HCT116 (cell line): ENCODE measurements around the gene WFDC8. TPM values are rescaled to one million over a fixed set of nuclear protein-coding genes. Genes with fewer than 3 reads are reported as not detected.

Experiments
- ATAC-seq: fragments of 200-7000 bp; cut with Tn5 transposase; 2 replicates; pipeline ENCODE4 v1.9.1; 2020; ENCODE audit warnings: mild to moderate bottlenecking, moderate library complexity
- BruUV-seq: library from RNA; stranded (reverse); fragments of 400-500 nt; replicated peaks from 2 replicates; lab custom pipeline; 2021; lab: Mats Ljungman, UMichigan
- CTCF ChIA-PET: fragments of 300-600 bp; sonication (Branson Sonifier 250); formaldehyde crosslinking; loops from one replicate; lab custom pipeline; 2021; ENCODE audit warnings: antibody characterized with exemption; lab: Charles Lee
- POLR2A ChIA-PET: fragments of 300-600, 350-600 bp; sonication (Branson Sonifier 250); formaldehyde crosslinking; loops from one replicate; lab custom pipeline; 2021; ENCODE audit warnings: antibody characterized with exemption; lab: Charles Lee
- RAD21 ChIA-PET, 2 experiments: fragments of 300-600 bp; sonication (Branson Sonifier 250); formaldehyde crosslinking; loops; one replicate each; lab custom pipeline; 2023; ENCODE audit warnings: low total read pairs in 2 of 2; ENCODE audit not compliant: uncharacterized antibody in 2 of 2, unreplicated experiment in 2 of 2, low non-redundant PET in 1 of 2; lab: Charles Lee
- DNase-seq: peaks from one replicate; pipeline ENCODE4 v3.0.0-alpha.2; 2010; ENCODE audit warnings: low read depth, low spot score
- H2AFZ ChIP-seq: fragments of 200-600 bp; shearing (Covaris generic), sonication (generic); 2 replicates; pipeline ENCODE4 v1.6.1; 2017; ENCODE audit warnings: low read depth, mixed run types, mixed read lengths, antibody characterized with exemption, low read length; ENCODE audit not compliant: poor library complexity, severe bottlenecking
- H3K27ac ChIP-seq: 2 replicates; pipeline ENCODE4 v1.5.1; 2012; ENCODE audit warnings: low read depth, low read length
- H3K27me3 ChIP-seq: fragments of 200-600 bp; sonication (generic); 2 replicates; pipeline ENCODE4 v1.6.1; 2016; ENCODE audit warnings: mixed run types, low read length, mixed read lengths; ENCODE audit not compliant: insufficient read depth
- H3K36me3 ChIP-seq, 2 experiments: fragments of 200-500 bp in 1 of 2; fragments of 200-600 bp in 1 of 2; sonication (Bioruptor generic) in 1 of 2; sonication (generic) in 1 of 2; 2 replicates each; pipeline versions ENCODE4 v1.5.1 to v1.6.1; 2014 to 2016; ENCODE audit warnings: low read length in 2 of 2, inconsistent platforms in 1 of 2, mixed read lengths in 1 of 2, mixed run types in 1 of 2; ENCODE audit not compliant: insufficient read depth in 2 of 2, control insufficient read depth in 1 of 2
- H3K4me1 ChIP-seq, 2 experiments: fragments of 200-600 bp in 1 of 2; sonication (generic) in 1 of 2; 2 replicates each; pipeline versions ENCODE4 v1.5.1 to v1.6.1; 2012 to 2017; ENCODE audit warnings: low read length in 2 of 2, inconsistent platforms in 1 of 2, mild to moderate bottlenecking in 1 of 2, mixed read lengths in 1 of 2, mixed run types in 1 of 2, moderate library complexity in 1 of 2; ENCODE audit not compliant: insufficient read depth in 2 of 2, control insufficient read depth in 1 of 2
- H3K4me2 ChIP-seq: fragments of 200-600 bp; sonication (generic); 2 replicates; pipeline ENCODE4 v1.6.1; 2017; ENCODE audit warnings: mixed run types, low read length, mixed read lengths
- H3K4me3 ChIP-seq, 2 experiments: fragments of 200-600 bp in 1 of 2; sonication (generic) in 1 of 2; replicated peaks in 1 of 2; 2 replicates each; pipeline ENCODE4 v1.5.1; 2011 to 2016; ENCODE audit warnings: low read length in 2 of 2, control low read depth in 1 of 2, low read depth in 1 of 2, mild to moderate bottlenecking in 1 of 2, mixed read lengths in 1 of 2, mixed run types in 1 of 2
- H3K79me2 ChIP-seq: fragments of 200-600 bp; sonication (generic); 2 replicates; pipeline ENCODE4 v1.6.1; 2017; ENCODE audit warnings: mild to moderate bottlenecking, mixed run types, low read length, moderate library complexity, mixed read lengths; ENCODE audit not compliant: insufficient read depth
- H3K9ac ChIP-seq: fragments of 200-600 bp; sonication (generic); 2 replicates; pipeline ENCODE4 v1.6.1; 2016; ENCODE audit warnings: low read length, mixed read lengths
- H3K9me2 ChIP-seq: fragments of 200-600 bp; sonication (generic), shearing (Covaris generic); 2 replicates; pipeline ENCODE4 v1.6.1; 2017; ENCODE audit warnings: mixed run types, mild to moderate bottlenecking, moderate library complexity; ENCODE audit not compliant: insufficient read depth
- H3K9me3 ChIP-seq, 2 experiments: fragments of 200-500 bp in 1 of 2; fragments of 200-600 bp in 1 of 2; sonication (Bioruptor generic) in 1 of 2; sonication (generic) in 1 of 2; 2 replicates each; pipeline ENCODE4 v1.6.1; 2014 to 2017; ENCODE audit warnings: low read length in 2 of 2, mixed read lengths in 2 of 2, inconsistent platforms in 1 of 2, low read depth in 1 of 2, mild to moderate bottlenecking in 1 of 2, mixed run types in 1 of 2, moderate library complexity in 1 of 2; ENCODE audit not compliant: control insufficient read depth in 1 of 2, insufficient read depth in 1 of 2
- H4K20me1 ChIP-seq: fragments of 200-600 bp; sonication (generic), shearing (Covaris generic); 2 replicates; pipeline ENCODE4 v1.6.1; 2017; ENCODE audit warnings: mixed run types, mild to moderate bottlenecking, moderate library complexity; ENCODE audit not compliant: insufficient read depth
- ATF3 ChIP-seq: IDR thresholded peaks from 2 replicates; pipeline ENCODE4 v1.6.1; 2012
- CBX3 ChIP-seq: IDR thresholded peaks from 2 replicates; pipeline ENCODE4 v1.6.1; 2012; ENCODE audit warnings: low read depth
- CEBPB ChIP-seq: IDR thresholded peaks from 2 replicates; pipeline ENCODE4 v1.6.1; 2012; ENCODE audit warnings: low read depth
- CTCF ChIP-seq, 3 experiments: fragments of 200-600 bp in 1 of 3; sonication (generic) in 1 of 3; IDR thresholded peaks in 2 of 3; conservative IDR thresholded peaks in 1 of 3; 2 replicates each; pipeline ENCODE4 v1.5.1; 2012 to 2017; ENCODE audit warnings: low read depth in 2 of 3, low read length in 2 of 3, antibody characterized with exemption in 1 of 3, borderline replicate concordance in 1 of 3, control low read depth in 1 of 3, mild to moderate bottlenecking in 1 of 3, mixed read lengths in 1 of 3, mixed run types in 1 of 3, moderate library complexity in 1 of 3; ENCODE audit not compliant: insufficient read depth in 1 of 3
- ELF1 ChIP-seq: IDR thresholded peaks from 2 replicates; pipeline ENCODE4 v1.6.1; 2012; ENCODE audit warnings: low read depth, borderline replicate concordance
- EZH2 ChIP-seq: fragments of 200-600 bp; sonication (generic); IDR thresholded peaks from 2 replicates; pipeline ENCODE4 v1.6.1; 2017; ENCODE audit warnings: antibody characterized with exemption, mixed run types
- FOSL1 ChIP-seq: IDR thresholded peaks from 2 replicates; pipeline ENCODE4 v1.6.1; 2012; ENCODE audit warnings: low read depth
- JUND ChIP-seq: IDR thresholded peaks from 2 replicates; pipeline ENCODE4 v1.6.1; 2012
- POLR2AphosphoS5 ChIP-seq: IDR thresholded peaks from 2 replicates; pipeline ENCODE4 v1.6.1; 2011; ENCODE audit warnings: mild to moderate bottlenecking, low read depth, low read length, moderate library complexity
- RAD21 ChIP-seq: IDR thresholded peaks from 2 replicates; pipeline ENCODE4 v1.6.1; 2012; ENCODE audit warnings: low read depth, mild to moderate bottlenecking
- SIN3A ChIP-seq: IDR thresholded peaks from 2 replicates; pipeline ENCODE4 v1.6.1; 2012; ENCODE audit warnings: low read depth
- SP1 ChIP-seq: IDR thresholded peaks from 2 replicates; pipeline ENCODE4 v1.6.1; 2012; ENCODE audit warnings: low read depth
- SRF ChIP-seq: IDR thresholded peaks from 2 replicates; pipeline ENCODE4 v1.6.1; 2012; ENCODE audit warnings: low read depth
- TCF7L2 ChIP-seq: IDR thresholded peaks from 2 replicates; pipeline ENCODE4 v1.7.0; 2011; ENCODE audit warnings: borderline replicate concordance, inconsistent platforms; ENCODE audit not compliant: insufficient read depth, insufficient read length; ENCODE audit errors: extremely low read depth
- YY1 ChIP-seq: IDR thresholded peaks from 2 replicates; pipeline ENCODE4 v1.6.1; 2011; ENCODE audit warnings: low read length, low read depth, moderate library complexity, mild to moderate bottlenecking; ENCODE audit not compliant: insufficient replicate concordance; ENCODE audit errors: extremely low read depth
- ZBTB33 ChIP-seq: IDR thresholded peaks from 2 replicates; pipeline ENCODE4 v1.6.1; 2011; ENCODE audit warnings: mild to moderate bottlenecking, low read length, moderate library complexity; ENCODE audit not compliant: insufficient replicate concordance; ENCODE audit errors: extremely low read depth
- ZFX ChIP-seq: fragments of 450-650 bp; IDR thresholded peaks from 2 replicates; pipeline ENCODE4 v1.6.1; 2017
- intact Hi-C: fragments of 100-400 bp; cut with micrococcal nuclease; formaldehyde crosslinking; loops from 2 replicates; pipeline ENCODE4 v1.10.0; 2022
- total RNA-seq: library from RNA; stranded (reverse); gene quantifications from one replicate; pipeline ENCODE4 v1.2.1, GENCODE V29; 2021; ENCODE audit not compliant: unreplicated experiment
- TF ChIP-seq, protein P1 (sequence below): IDR thresholded peaks from 2 replicates; pipeline ENCODE4 v1.6.1; 2012; ENCODE audit warnings: low read depth
- TF ChIP-seq, protein P2 (sequence below): IDR thresholded peaks from 2 replicates; pipeline ENCODE4 v1.6.1; 2012

The WFDC8 gene
- total RNA-seq, 1 experiment from 2014 or later, result not detected

- H3K36me3 ChIP-seq, result no peaks in the 10 kb centered on the region
- H3K9me2 ChIP-seq, result no peaks in the 10 kb centered on the region
- H2AFZ ChIP-seq, result no peak overlapping the region
- RAD21 ChIA-PET, result no interaction called here
- ATAC-seq, result no peak
- POLR2A ChIA-PET, result no interaction called here
- H3K4me1 ChIP-seq, result peaks cover 0 to 4% of the 10 kb centered on the region in 2 experiments; a peak in 2 of 4 replicates
- H3K9ac ChIP-seq, result no peak overlapping the region
- H3K4me3 ChIP-seq, result no peak overlapping the region
- no peak overlapping the region for H3K4me2 ChIP-seq
- DNase-seq, result no peak
- no peak overlapping the region for H3K27ac ChIP-seq
- intact Hi-C loops, result no loop called here
- no peaks in the 10 kb centered on the region for H4K20me1 ChIP-seq
- CTCF ChIA-PET, result no interaction called here
- TF ChIP-seq, protein P1, sequence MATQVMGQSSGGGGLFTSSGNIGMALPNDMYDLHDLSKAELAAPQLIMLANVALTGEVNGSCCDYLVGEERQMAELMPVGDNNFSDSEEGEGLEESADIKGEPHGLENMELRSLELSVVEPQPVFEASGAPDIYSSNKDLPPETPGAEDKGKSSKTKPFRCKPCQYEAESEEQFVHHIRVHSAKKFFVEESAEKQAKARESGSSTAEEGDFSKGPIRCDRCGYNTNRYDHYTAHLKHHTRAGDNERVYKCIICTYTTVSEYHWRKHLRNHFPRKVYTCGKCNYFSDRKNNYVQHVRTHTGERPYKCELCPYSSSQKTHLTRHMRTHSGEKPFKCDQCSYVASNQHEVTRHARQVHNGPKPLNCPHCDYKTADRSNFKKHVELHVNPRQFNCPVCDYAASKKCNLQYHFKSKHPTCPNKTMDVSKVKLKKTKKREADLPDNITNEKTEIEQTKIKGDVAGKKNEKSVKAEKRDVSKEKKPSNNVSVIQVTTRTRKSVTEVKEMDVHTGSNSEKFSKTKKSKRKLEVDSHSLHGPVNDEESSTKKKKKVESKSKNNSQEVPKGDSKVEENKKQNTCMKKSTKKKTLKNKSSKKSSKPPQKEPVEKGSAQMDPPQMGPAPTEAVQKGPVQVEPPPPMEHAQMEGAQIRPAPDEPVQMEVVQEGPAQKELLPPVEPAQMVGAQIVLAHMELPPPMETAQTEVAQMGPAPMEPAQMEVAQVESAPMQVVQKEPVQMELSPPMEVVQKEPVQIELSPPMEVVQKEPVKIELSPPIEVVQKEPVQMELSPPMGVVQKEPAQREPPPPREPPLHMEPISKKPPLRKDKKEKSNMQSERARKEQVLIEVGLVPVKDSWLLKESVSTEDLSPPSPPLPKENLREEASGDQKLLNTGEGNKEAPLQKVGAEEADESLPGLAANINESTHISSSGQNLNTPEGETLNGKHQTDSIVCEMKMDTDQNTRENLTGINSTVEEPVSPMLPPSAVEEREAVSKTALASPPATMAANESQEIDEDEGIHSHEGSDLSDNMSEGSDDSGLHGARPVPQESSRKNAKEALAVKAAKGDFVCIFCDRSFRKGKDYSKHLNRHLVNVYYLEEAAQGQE, result no peak
- TF ChIP-seq, protein P2, sequence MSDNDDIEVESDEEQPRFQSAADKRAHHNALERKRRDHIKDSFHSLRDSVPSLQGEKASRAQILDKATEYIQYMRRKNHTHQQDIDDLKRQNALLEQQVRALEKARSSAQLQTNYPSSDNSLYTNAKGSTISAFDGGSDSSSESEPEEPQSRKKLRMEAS, result no peak
- TF ChIP-seq ZBTB33 (no peak), FOSL1 (no peak), SIN3A (no peak), ZFX (no peak), SP1 (no peak), CBX3 (no peak), CTCF (IDR thresholded peaks at IDR 0.05 in 2 of 3, conservative IDR thresholded peaks at IDR 0.05 in 1 of 3; ENCODE audit: borderline replicate concordance in 1 of 3, insufficient read depth in 1 of 3, low read depth in 2 of 3, low read length in 2 of 3) (no peak), YY1 (no peak), RAD21 (no peak), ELF1 (no peak), ATF3 (no peak), JUND (no peak), SRF (no peak), TCF7L2 (no peak), EZH2 (no peak), POLR2AphosphoS5 (no peak), CEBPB (no peak)
- no peaks in the 10 kb centered on the region for H3K27me3 ChIP-seq
- no peaks in the 10 kb centered on the region for H3K79me2 ChIP-seq
- no TSS peak for BruUV-seq
- H3K9me3 ChIP-seq, result no peaks in the 10 kb centered on the region
Measured at GRCh38 chr20:45626540-45626939, 47.5 kb upstream of the WFDC8 start.
